ENCODE results near the gene GOLT1A.

DNA sequence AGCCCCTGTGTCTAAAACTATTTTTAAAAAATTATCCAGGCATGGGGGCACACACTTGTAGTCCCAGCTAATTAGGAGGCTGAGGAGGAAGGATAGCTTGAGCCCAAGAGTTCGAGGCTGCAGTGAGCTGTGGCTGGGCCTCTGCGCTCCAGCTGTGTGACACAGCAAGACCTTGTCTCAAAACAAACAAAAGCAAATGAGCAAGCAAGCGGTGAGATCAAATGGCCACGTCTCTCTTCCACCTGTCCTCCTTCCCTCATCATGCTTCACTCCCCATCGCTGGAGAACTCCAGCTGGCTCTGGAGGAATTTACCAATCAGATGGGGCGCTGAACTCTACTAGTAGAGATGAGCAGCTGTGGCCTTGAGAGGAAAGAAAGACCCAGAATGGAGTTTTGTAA lies 33.7 kb downstream of the GOLT1A start:
- TF ChIP-seq, protein P1, sequence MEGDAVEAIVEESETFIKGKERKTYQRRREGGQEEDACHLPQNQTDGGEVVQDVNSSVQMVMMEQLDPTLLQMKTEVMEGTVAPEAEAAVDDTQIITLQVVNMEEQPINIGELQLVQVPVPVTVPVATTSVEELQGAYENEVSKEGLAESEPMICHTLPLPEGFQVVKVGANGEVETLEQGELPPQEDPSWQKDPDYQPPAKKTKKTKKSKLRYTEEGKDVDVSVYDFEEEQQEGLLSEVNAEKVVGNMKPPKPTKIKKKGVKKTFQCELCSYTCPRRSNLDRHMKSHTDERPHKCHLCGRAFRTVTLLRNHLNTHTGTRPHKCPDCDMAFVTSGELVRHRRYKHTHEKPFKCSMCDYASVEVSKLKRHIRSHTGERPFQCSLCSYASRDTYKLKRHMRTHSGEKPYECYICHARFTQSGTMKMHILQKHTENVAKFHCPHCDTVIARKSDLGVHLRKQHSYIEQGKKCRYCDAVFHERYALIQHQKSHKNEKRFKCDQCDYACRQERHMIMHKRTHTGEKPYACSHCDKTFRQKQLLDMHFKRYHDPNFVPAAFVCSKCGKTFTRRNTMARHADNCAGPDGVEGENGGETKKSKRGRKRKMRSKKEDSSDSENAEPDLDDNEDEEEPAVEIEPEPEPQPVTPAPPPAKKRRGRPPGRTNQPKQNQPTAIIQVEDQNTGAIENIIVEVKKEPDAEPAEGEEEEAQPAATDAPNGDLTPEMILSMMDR (IDR thresholded peaks at IDR 0.05; ENCODE audit: control extremely low read depth in 1 of 3, insufficient read depth in 1 of 3, low read depth in 1 of 3, low read length in 3 of 3): no peak
- TF ChIP-seq CHD2 (IDR thresholded peaks at IDR 0.05; ENCODE audit: low read length): no peak
- no peak for TF ChIP-seq RFX5 (IDR thresholded peaks at IDR 0.05; ENCODE audit: borderline replicate concordance, low read depth, low read length)
